ENCODE results near the gene PAX4. TPM values are rescaled to one million over a fixed set of nuclear protein-coding genes. Genes with fewer than 3 reads are reported as not detected.

PAX4 gene
- total RNA-seq, 4 donors from 2014 or later = not detected

DNA sequence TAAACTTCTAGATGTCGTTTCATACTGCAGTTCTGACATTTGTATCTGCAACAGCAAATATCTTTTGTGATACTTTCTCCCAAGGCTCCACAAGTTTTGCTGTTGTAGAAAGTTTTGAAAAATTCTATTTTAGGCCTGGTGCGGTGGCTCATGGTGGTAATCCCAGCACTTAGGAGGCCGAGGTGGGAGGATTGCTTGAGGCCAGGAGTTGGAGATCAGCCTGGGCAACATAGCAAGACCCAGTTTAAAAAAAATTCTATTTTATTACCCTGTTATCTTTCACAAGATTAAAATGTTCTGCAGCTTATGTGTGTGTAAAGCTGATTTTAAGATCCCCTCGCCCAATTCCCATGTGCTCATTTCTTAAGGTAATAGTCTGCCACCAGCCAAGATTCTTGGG, 35.5 kb upstream of the PAX4 start:
- H3K4me3 ChIP-seq = no peak overlapping the region

DNA sequence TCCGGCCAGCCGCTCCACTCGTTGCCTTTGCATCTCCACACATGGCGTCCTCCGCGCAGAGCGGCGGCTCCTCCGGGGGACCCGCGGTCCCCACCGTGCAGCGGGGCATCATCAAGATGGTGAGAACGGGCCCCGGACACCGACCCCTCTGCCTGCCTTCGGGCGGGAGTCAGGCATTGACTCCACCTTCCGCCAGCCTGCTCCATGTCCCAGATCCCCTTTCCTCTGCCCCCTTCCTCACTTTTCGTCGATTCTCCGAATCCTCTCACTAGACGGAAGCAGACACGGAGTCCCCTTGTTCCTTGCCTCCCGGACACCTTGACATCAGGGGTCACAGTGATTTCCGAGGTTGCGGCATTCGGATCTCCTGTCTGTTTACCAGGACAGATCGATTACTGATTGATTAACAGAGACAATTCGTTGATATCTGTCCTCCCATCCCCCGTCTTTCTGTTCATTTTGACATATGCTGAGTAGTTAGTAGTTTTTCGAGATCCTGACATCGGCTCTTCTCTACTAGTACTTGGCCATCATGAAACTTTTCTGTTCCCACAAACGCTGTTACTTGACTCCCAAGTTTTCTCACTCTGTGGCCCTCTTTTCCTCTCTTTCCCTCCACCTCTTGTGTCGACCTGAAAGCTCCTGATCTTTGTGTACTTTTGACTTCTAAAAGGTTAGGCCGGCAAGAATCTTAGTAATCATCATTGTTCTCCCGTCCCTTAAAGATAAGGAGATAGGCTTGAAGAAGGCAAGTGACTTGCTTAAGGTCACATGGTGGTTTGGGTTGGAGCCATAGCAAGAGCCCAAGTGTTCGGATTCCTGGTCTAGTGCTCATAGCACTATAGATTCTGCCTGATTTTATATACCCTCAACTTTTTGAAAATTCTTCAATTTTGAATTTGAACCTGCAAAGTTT, 34.6 kb upstream of the PAX4 start:
- no peaks in the 10 kb centered on the region for H3K27me3 ChIP-seq
- peaks cover 23 to 29% of the 10 kb centered on the region in 2 donors for H3K4me1 ChIP-seq
- no peak for DNase-seq
- H3K4me3 ChIP-seq = peak overlapping the region; percentile 78 to 90 (median 90)
- in situ Hi-C loops (cut with MboI; ENCODE audit: low sequenced_read_pairs in 4 of 4) = loop anchor here in 1 of 4 donors (25.0 kb wide), 1 partner anchor 265 kb away; the partner anchor contains the start of gene ZNF800
- TF ChIP-seq, protein P1, sequence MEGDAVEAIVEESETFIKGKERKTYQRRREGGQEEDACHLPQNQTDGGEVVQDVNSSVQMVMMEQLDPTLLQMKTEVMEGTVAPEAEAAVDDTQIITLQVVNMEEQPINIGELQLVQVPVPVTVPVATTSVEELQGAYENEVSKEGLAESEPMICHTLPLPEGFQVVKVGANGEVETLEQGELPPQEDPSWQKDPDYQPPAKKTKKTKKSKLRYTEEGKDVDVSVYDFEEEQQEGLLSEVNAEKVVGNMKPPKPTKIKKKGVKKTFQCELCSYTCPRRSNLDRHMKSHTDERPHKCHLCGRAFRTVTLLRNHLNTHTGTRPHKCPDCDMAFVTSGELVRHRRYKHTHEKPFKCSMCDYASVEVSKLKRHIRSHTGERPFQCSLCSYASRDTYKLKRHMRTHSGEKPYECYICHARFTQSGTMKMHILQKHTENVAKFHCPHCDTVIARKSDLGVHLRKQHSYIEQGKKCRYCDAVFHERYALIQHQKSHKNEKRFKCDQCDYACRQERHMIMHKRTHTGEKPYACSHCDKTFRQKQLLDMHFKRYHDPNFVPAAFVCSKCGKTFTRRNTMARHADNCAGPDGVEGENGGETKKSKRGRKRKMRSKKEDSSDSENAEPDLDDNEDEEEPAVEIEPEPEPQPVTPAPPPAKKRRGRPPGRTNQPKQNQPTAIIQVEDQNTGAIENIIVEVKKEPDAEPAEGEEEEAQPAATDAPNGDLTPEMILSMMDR (IDR thresholded peaks at IDR 0.05 in 4 of 5, conservative IDR thresholded peaks at IDR 0.05 in 1 of 5) = no peak
- TF ChIP-seq POLR2A (IDR thresholded peaks at IDR 0.05) = no peak
- peak; percentile 22 to 28 for ATAC-seq
- intact Hi-C loops (cut with DNase I; ENCODE audit: low total_unique reads) = no loop called here
- H3K27ac ChIP-seq = peak overlapping the region; percentile 88 to 99 (median 92)
- H3K9me3 ChIP-seq = no peaks in the 10 kb centered on the region
- no peaks in the 10 kb centered on the region for H3K36me3 ChIP-seq

More for the DNA sequence above, 35.5 kb upstream of the PAX4 start:
- Histone ChIP-seq H3K27ac (no peak overlapping the region), H3K9me3 (no peaks in the 10 kb centered on the region), H3K36me3 (no peaks in the 10 kb centered on the region), H3K4me1 (peaks cover 23 to 29% of the 10 kb centered on the region in 2 donors), H3K27me3 (no peaks in the 10 kb centered on the region)
- DNase-seq = no peak
- no peak for ATAC-seq
- in situ Hi-C loops (cut with MboI; ENCODE audit: low sequenced_read_pairs in 4 of 4) (loop anchor here in 1 of 4 donors (25.0 kb wide), 1 partner anchor 266 kb away; the partner anchor contains the start of gene ZNF800), intact Hi-C loops (cut with DNase I; ENCODE audit: low total_unique reads) (no loop called here)
- TF ChIP-seq, protein P1 (IDR thresholded peaks at IDR 0.05 in 4 of 5, conservative IDR thresholded peaks at IDR 0.05 in 1 of 5) = no peak
- TF ChIP-seq POLR2A (IDR thresholded peaks at IDR 0.05) = no peak

DNA sequence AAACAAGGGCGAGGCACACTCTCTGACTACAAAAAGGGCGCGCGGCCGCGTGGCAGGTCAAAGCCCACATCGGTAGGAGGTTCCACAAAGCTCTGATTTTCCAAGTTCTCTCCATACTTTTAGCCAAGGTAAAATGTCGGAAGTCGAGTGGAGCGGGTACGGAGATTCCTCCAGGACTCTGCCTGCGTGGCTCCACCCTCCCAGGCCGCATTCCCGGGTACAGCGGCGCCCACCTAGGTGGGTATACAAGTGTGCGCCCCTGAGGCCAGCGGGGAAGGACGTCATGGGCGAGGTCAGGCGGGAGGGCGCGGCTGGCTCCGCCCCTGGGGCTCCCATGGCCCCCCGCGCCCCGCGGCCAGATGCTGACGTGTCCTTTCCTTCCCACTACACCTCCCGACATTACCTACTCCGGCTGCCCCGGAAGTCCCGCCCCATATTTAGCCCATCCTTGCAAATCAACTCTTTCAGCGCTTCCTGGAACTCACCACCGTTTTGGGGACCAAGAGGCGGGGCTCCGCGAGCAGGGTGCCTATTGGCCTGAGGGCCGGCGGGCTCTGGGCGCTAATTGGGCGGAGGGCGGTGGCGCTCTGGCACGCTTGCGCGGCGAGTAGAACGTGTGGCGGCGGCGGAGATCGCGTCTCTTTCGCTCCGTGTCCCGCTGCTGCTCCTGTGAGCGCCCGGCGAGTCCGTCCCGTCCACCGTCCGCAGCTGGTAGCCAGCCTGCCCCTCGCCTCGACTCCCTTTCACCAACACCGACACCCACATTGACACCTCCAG, 33.8 kb upstream of the PAX4 start, which contains the start of gene SND1:
Gene SND1, plus strand, starts transcription at position 639 of the 777 bp plus-strand sequence. CDS start 180 bp downstream, outside the sequence.
- peak; percentile 82 to 87 for TF ChIP-seq POLR2A (IDR thresholded peaks at IDR 0.05)
- TF ChIP-seq, protein P1 (IDR thresholded peaks at IDR 0.05 in 4 of 5, conservative IDR thresholded peaks at IDR 0.05 in 1 of 5) = peak in 2 of 5 experiments; percentile 7 to 10
- H3K4me1 ChIP-seq = peaks cover 23 to 29% of the 10 kb centered on the region in 2 donors
- intact Hi-C loops (cut with DNase I; ENCODE audit: low total_unique reads) = loop anchor here (1.0 to 2.0 kb wide), 2 partner anchors 63 to 259 kb away; partner anchors contain the start of genes ARF5 and ZNF800
- ATAC-seq = peak; percentile 98
- H3K4me3 ChIP-seq = peak within 1 kb of the TSS; percentile 78 to 90 (median 90)
- in situ Hi-C loops (cut with MboI; ENCODE audit: low sequenced_read_pairs in 4 of 4) = loop anchor here in 1 of 4 donors (25.0 kb wide), 1 partner anchor 264 kb away; the partner anchor contains the start of gene ZNF800
- DNase-seq = peak; percentile 98 to 100
- no peaks in the 10 kb centered on the region for H3K9me3 ChIP-seq
- no peaks in the 10 kb centered on the region for H3K36me3 ChIP-seq
- no peaks in the 10 kb centered on the region for H3K27me3 ChIP-seq
- H3K27ac ChIP-seq = peak within 1 kb of the TSS; percentile 92 to 99 (median 93)

DNA sequence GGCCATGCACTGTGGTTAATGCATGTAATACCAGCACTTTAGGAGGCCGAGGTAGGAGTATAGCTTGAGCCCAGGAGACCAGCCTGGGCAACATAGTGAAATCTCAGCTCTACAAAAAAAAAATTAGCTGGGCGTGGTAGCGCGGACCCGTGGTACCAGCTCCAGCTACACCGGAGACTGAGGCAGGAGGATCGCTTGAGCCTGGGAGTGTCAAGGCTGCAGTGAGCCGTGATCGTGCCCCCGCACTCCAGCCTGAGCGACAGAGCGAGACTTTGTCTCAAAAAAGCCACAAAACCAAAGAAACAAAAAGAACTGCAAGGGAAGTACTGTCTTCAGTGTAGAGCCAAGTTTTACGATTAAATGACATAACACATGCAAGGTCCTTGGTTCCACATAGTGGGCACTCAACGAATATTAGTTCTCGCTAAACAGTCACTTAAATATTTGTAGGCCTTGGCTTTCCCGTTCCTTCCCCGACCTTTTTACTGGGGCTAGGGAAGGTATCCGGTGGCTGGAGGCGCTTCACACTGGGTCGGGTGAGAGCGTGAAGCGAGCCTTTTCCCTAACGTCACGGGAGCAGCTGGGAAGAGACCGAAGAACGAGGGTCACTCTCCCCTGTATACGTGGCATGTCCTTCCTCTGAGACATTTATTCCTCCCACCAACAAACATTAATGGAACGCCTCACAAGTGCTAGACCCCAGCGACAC, 33.1 kb upstream of the PAX4 start:
- ATAC-seq (peak in 1 of 2 donors; percentile 50), DNase-seq (peak in 1 of 2 donors; percentile 30)
- no peaks in the 10 kb centered on the region for H3K9me3 ChIP-seq
- no peaks in the 10 kb centered on the region for H3K27me3 ChIP-seq
- peaks cover 23 to 29% of the 10 kb centered on the region in 2 donors for H3K4me1 ChIP-seq
- TF ChIP-seq POLR2A (IDR thresholded peaks at IDR 0.05) = no peak
- TF ChIP-seq, protein P1 (IDR thresholded peaks at IDR 0.05 in 4 of 5, conservative IDR thresholded peaks at IDR 0.05 in 1 of 5) = no peak
- no peaks in the 10 kb centered on the region for H3K36me3 ChIP-seq
- in situ Hi-C loops (cut with MboI; ENCODE audit: low sequenced_read_pairs in 4 of 4) = loop anchor here in 1 of 4 donors (25.0 kb wide), 1 partner anchor 264 kb away; the partner anchor contains the start of gene ZNF800
- H3K27ac ChIP-seq = peak overlapping the region; percentile 92 to 99 (median 93)
- H3K4me3 ChIP-seq = peak overlapping the region; percentile 60 to 90 (median 84)
- intact Hi-C loops (cut with DNase I; ENCODE audit: low total_unique reads) = loop anchor here (1.0 to 2.0 kb wide), 2 partner anchors 63 to 258 kb away; partner anchors contain the start of genes ARF5 and ZNF800

All from gastrocnemius medialis (tissue), 4 donors.